ENCODE data around the gene CSPG4. TPM values are rescaled to one million over a fixed set of nuclear protein-coding genes. Genes with fewer than 3 reads are reported as not detected.
"Not testable (repeated sequence)": the region's sequence is repeated elsewhere in the genome, so short reads cannot be mapped to it uniquely, and the experiment has no call there.

CSPG4 gene
- total and polyA plus RNA-seq, 10 donors = 0.89 to 28.6 (median 7.4) TPM

GRCh38 chr15:75704263-75704615, 8.4 kb downstream of the CSPG4 start:
- intact Hi-C loops (cut with DNase I; ENCODE audit: low total_unique reads) = no loop called here
- H3K27me3 ChIP-seq (replicated peaks in 1 of 7) = peaks cover 0 to 4% (median 0%) of the 10 kb centered on the region in 7 donors
- 80 to 100% (median 86%) methylated on average over 1 to 6 of the region's 6 CpGs for WGBS, 5 donors
- H3K4me1 ChIP-seq = peaks cover 14 to 35% (median 29%) of the 10 kb centered on the region in 6 donors
- no peaks in the 10 kb centered on the region for H3K36me3 ChIP-seq
- no peaks in the 10 kb centered on the region for H3K9me3 ChIP-seq
- no peak overlapping the region for H3K4me3 ChIP-seq
- H3K27ac ChIP-seq = no peak overlapping the region
- no peak for DNase-seq
- TF ChIP-seq CTCF (IDR thresholded peaks at IDR 0.05 in 8 of 11, conservative IDR thresholded peaks at IDR 0.05 in 3 of 11) (no peak), POLR2AphosphoS5 (IDR thresholded peaks at IDR 0.05) (no peak), POLR2A (IDR thresholded peaks at IDR 0.05) (no peak)

- intact Hi-C loops (cut with DNase I; ENCODE audit: low total_unique reads); H3K27me3 ChIP-seq (replicated peaks in 1 of 7); H3K36me3 ChIP-seq; H3K27ac ChIP-seq; H3K4me3 ChIP-seq; DNase-seq; H3K9me3 ChIP-seq: not testable (repeated sequence)
- 81 to 94% (median 88%) methylated on average over 7 to 15 of the region's 18 CpGs; no CpG with 5 or more reads in 2 of the 5 donors for WGBS, 5 donors
- peaks cover 17 to 38% (median 31%) of the 10 kb centered on the region in 6 donors for H3K4me1 ChIP-seq
Observed at GRCh38 chr15:75703440-75704262, 9.0 kb downstream of the CSPG4 start.

GRCh38 chr15:75702436-75702835, 10.2 kb downstream of the CSPG4 start:
- intact Hi-C loops (cut with DNase I; ENCODE audit: low total_unique reads) = no loop called here
- WGBS, 5 donors = 53 to 73% (median 56%) methylated on average over 4 to 6 of the region's 6 CpGs

GRCh38 chr15:75701071-75702003, 11.3 kb downstream of the CSPG4 start:
- Histone ChIP-seq H3K4me1 (peaks cover 17 to 58% (median 40%) of the 10 kb centered on the region in 6 donors), H3K27ac (peak overlapping the region in 2 of 8 donors; percentile 39 to 48)
- H3K27me3 ChIP-seq (replicated peaks in 1 of 7); H3K4me3 ChIP-seq; H3K36me3 ChIP-seq; intact Hi-C loops (cut with DNase I; ENCODE audit: low total_unique reads); DNase-seq; H3K9me3 ChIP-seq: not testable (repeated sequence)
- WGBS, 5 donors = 63 to 80% (median 74%) methylated on average over 10 to 13 of the region's 13 CpGs

More at GRCh38 chr15:75702436-75702835, 10.2 kb downstream of the CSPG4 start:
- DNase-seq = no peak
- no peaks in the 10 kb centered on the region for H3K9me3 ChIP-seq
- no peak overlapping the region for H3K4me3 ChIP-seq
- peaks cover 0 to 4% (median 0%) of the 10 kb centered on the region in 7 donors for H3K27me3 ChIP-seq (replicated peaks in 1 of 7)
- no peak for TF ChIP-seq POLR2AphosphoS5 (IDR thresholded peaks at IDR 0.05)
- no peak for TF ChIP-seq POLR2A (IDR thresholded peaks at IDR 0.05)
- no peak for TF ChIP-seq CTCF (IDR thresholded peaks at IDR 0.05 in 8 of 11, conservative IDR thresholded peaks at IDR 0.05 in 3 of 11)
- no peak overlapping the region for H3K27ac ChIP-seq
- H3K4me1 ChIP-seq = peaks cover 17 to 47% (median 32%) of the 10 kb centered on the region in 6 donors
- no peaks in the 10 kb centered on the region for H3K36me3 ChIP-seq
